ENCODE results near the gene CCR4.

GRCh38 chr3:32992310-32992686, 40.9 kb downstream of the CCR4 start:
- TF ChIP-seq, protein P1, sequence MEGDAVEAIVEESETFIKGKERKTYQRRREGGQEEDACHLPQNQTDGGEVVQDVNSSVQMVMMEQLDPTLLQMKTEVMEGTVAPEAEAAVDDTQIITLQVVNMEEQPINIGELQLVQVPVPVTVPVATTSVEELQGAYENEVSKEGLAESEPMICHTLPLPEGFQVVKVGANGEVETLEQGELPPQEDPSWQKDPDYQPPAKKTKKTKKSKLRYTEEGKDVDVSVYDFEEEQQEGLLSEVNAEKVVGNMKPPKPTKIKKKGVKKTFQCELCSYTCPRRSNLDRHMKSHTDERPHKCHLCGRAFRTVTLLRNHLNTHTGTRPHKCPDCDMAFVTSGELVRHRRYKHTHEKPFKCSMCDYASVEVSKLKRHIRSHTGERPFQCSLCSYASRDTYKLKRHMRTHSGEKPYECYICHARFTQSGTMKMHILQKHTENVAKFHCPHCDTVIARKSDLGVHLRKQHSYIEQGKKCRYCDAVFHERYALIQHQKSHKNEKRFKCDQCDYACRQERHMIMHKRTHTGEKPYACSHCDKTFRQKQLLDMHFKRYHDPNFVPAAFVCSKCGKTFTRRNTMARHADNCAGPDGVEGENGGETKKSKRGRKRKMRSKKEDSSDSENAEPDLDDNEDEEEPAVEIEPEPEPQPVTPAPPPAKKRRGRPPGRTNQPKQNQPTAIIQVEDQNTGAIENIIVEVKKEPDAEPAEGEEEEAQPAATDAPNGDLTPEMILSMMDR (IDR thresholded peaks at IDR 0.05; ENCODE audit: poor library complexity, severe bottlenecking) = no peak
- TF ChIP-seq TAF1 (IDR thresholded peaks at IDR 0.05; ENCODE audit: low read depth) = no peak
- no peak for TF ChIP-seq RAD21 (conservative IDR thresholded peaks at IDR 0.05)
- TF ChIP-seq EZH2 (IDR thresholded peaks at IDR 0.05; ENCODE audit: borderline replicate concordance, insufficient read depth, low read length, poor library complexity, severe bottlenecking) = no peak
- no peak for TF ChIP-seq POLR2AphosphoS5 (IDR thresholded peaks at IDR 0.05)
